ENCODE data around the gene JADE2. TPM values are rescaled to one million over a fixed set of nuclear protein-coding genes. Genes with fewer than 3 reads are reported as not detected.

Gene JADE2
- total and polyA plus RNA-seq, 11 donors = 8.3 to 54.8 (median 30.5) TPM

GRCh38 chr5:134569758-134570364, 44.4 kb downstream of the JADE2 start:
- H3K27ac ChIP-seq = peak overlapping the region; percentile 40 to 90 (median 83)
- H3K4me3 ChIP-seq = no peak overlapping the region
- 73 to 86% (median 78%) methylated on average over 6 of the region's 6 CpGs for WGBS, 4 donors
- H3K27me3 ChIP-seq = no peaks in the 10 kb centered on the region
- ATAC-seq = peak in 1 of 4 donors; percentile 1
- TF ChIP-seq CTCF (IDR thresholded peaks at IDR 0.05) = no peak
- no peak for TF ChIP-seq POLR2A (IDR thresholded peaks at IDR 0.05)
- DNase-seq = no peak
- H3K4me1 ChIP-seq = peaks cover 16 to 69% (median 43%) of the 10 kb centered on the region in 12 donors
- peaks cover 0 to 87% (median 74%) of the 10 kb centered on the region in 9 donors for H3K36me3 ChIP-seq
- H3K9me3 ChIP-seq = no peaks in the 10 kb centered on the region
- intact Hi-C loops (cut with DNase I) = loop anchor here in 4 of 10 donors (2.0 to 10.0 kb wide), 3 partner anchors 38 to 135 kb away; no protein-coding TSS in a partner anchor

- H3K27ac ChIP-seq = peak overlapping the region in 11 of 12 donors; percentile 74 to 90 (median 84)
- peaks cover 0 to 87% (median 74%) of the 10 kb centered on the region in 9 donors for H3K36me3 ChIP-seq
- H3K4me3 ChIP-seq = no peak overlapping the region
- H3K27me3 ChIP-seq = no peaks in the 10 kb centered on the region
- H3K9me3 ChIP-seq = no peaks in the 10 kb centered on the region
- 86 to 94% (median 90%) methylated on average over 9 of the region's 9 CpGs for WGBS, 4 donors
- H3K4me1 ChIP-seq = peaks cover 16 to 74% (median 48%) of the 10 kb centered on the region in 12 donors
- intact Hi-C loops (cut with DNase I) = no loop called here
- ATAC-seq (no peak), DNase-seq (no peak)
- TF ChIP-seq POLR2A (IDR thresholded peaks at IDR 0.05) (no peak), CTCF (IDR thresholded peaks at IDR 0.05) (no peak)
These were observed 44.9 kb downstream of the JADE2 start for GRCh38 chr5:134570365-134570758.

GRCh38 chr5:134570886-134571285, 45.4 kb downstream of the JADE2 start:
- H3K4me3 ChIP-seq = no peak overlapping the region
- H3K36me3 ChIP-seq = peaks cover 0 to 87% (median 74%) of the 10 kb centered on the region in 9 donors
- no peaks in the 10 kb centered on the region for H3K27me3 ChIP-seq
- peak overlapping the region in 11 of 12 donors; percentile 46 to 90 (median 84) for H3K27ac ChIP-seq
- WGBS, 4 donors = 47 to 61% (median 49%) methylated on average over 5 to 6 of the region's 6 CpGs
- H3K9me3 ChIP-seq = no peaks in the 10 kb centered on the region
- intact Hi-C loops (cut with DNase I) = no loop called here
- peak in 3 of 4 donors; percentile 6 to 40 (median 12) for ATAC-seq
- TF ChIP-seq CTCF (IDR thresholded peaks at IDR 0.05) = no peak
- TF ChIP-seq POLR2A (IDR thresholded peaks at IDR 0.05) = no peak
- DNase-seq = peak in 1 of 5 donors; percentile 81
- H3K4me1 ChIP-seq = peaks cover 16 to 77% (median 48%) of the 10 kb centered on the region in 12 donors

GRCh38 chr5:134571693-134572405, 46.4 kb downstream of the JADE2 start:
- no peaks in the 10 kb centered on the region for H3K9me3 ChIP-seq
- TF ChIP-seq CTCF (IDR thresholded peaks at IDR 0.05) (no peak), POLR2A (IDR thresholded peaks at IDR 0.05) (no peak)
- H3K36me3 ChIP-seq = peaks cover 0 to 87% (median 74%) of the 10 kb centered on the region in 9 donors
- peak overlapping the region in 7 of 12 donors; percentile 43 to 89 (median 81) for H3K27ac ChIP-seq
- WGBS, 4 donors = 90 to 95% (median 94%) methylated on average over 20 of the region's 20 CpGs
- ATAC-seq = no peak
- H3K4me1 ChIP-seq = peaks cover 16 to 77% (median 48%) of the 10 kb centered on the region in 12 donors
- intact Hi-C loops (cut with DNase I) = no loop called here
- no peak overlapping the region for H3K4me3 ChIP-seq
- DNase-seq = peak in 1 of 5 donors; percentile 29
- no peaks in the 10 kb centered on the region for H3K27me3 ChIP-seq

Measured in heart left ventricle (tissue), 16 donors.